Nucleus accumbens (tissue), 56 donors: ENCODE results near the gene SAMD3.
"Not testable (repeated sequence)": the region's sequence is repeated elsewhere in the genome, so short reads cannot be mapped to it uniquely, and the experiment has no call there.

Experiments
- DNase-seq, 56 donors: peaks; one replicate each; lab custom pipeline; 2025; lab: John Stamatoyannopoulos, UW

The SAMD3 gene

GRCh38 chr6:130212215-130212874, 10.4 kb downstream of the SAMD3 start:
- no peak for DNase-seq

- DNase-seq, result no peak
Observed at GRCh38 chr6:130211691-130212090, 11.1 kb downstream of the SAMD3 start.

DNA sequence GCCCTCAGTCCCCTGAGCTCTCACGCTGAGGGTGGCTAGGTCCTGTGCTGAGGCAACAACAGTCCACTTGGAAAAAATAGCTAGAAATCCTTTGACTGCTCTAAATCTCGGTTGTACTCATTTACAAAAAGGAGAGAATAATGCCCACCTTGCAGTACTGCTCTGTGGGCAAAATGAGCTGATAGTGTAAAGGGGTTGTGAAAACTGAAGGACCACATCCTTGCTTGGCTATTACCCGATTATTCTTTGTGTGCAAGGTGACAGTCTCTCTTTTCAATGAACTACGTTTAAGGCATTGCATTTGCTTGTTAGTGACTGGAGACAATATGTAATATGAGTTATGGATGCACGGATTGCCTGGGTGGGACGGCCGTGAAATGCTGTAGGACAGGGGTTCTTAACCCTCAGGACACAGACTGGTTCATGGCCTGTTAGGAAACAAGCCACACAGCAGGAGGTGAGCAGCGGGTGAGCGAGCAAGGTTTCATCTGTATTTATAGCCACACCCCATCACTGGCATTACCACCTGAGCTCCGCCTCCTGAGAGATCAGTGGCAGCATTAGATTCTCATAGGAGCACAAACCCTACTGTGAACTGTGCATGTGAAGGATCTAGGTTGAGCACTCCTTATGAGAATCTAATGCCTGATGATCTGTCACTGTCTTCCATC, 14.6 kb downstream of the SAMD3 start:
- DNase-seq, result no peak

- no peak for DNase-seq
Observed at GRCh38 chr6:130206479-130206878, 16.3 kb downstream of the SAMD3 start.

- no peak for DNase-seq
Observed at GRCh38 chr6:130204322-130204721, 18.4 kb downstream of the SAMD3 start.

- no peak for DNase-seq
Observed at GRCh38 chr6:130203370-130203769, 19.4 kb downstream of the SAMD3 start.

- DNase-seq, result no peak
Observed at GRCh38 chr6:130202782-130203181, 20.0 kb downstream of the SAMD3 start.

DNA sequence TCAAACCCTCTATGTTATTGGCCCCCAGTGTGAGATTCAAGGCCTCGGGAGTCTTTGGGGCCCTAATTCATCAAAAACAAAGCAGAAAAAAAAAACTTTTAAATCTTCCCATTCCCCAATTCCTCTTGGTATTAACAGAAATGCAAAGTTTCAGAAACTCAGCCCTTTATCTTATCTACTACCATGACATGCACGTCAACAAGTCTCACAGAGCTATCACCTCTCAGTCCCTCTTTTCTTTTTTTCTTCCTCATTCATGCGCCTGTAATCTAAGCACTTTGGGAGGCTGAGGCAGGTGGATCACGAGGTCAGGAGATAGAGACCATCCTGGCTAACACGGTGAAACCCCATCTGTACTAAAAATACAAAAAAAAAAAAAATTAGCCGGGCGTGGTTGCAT, 22.7 kb downstream of the SAMD3 start:
- DNase-seq, result no peak

- no peak for DNase-seq
Observed at GRCh38 chr6:130198483-130199035, 24.2 kb downstream of the SAMD3 start.

DNA sequence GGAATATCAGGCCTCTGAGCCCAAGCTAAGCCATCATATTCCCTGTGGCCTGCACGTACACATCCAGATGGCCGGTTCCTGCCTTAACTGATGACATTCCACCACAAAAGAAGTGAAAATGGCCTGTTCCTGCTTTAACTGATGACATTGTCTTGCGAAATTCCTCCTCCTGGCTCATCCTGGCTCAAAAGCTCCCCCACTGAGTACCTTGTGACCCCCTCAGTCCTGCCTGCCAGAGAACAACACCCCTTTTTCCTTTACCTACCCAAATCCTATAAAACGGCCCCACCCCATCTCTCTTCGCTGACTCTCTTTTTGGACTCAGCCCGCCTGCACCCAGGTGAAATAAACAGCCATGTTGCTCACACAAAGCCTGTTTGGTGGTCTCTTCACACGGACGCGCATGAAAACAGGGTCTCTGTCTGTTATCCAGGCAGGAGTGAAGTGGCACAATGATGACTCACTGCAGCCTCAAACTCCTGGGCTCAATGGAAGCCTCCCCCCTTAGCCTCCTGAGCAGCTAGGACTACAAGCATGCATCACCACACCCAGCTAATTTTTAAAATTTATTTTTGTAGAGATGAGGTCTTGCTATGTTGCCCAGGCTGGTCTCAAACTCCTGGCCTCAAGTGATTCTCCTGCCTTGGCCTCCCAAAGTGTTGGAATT, 24.8 kb downstream of the SAMD3 start:
- DNase-seq, result not testable (repeated sequence)

DNA sequence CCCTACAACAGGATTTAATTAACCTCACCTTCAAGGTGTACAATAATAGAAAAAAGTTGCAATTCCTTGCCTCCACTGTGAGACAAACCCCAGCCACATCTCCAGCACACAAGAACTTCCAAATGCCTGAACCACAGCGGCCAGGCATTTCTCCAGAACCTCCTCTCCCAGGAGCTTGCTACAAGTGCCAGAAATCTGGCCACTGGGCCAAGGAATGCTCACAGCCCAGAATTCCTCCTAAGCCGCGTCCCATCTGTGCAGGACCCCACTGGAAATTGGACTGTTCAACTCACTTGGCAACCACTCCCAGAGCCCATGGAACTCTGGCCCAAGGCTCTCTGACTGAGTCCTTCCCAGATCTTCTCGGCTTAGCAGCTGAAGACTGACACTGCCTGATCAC, 28.3 kb downstream of the SAMD3 start:
- DNase-seq, result not testable (repeated sequence)

- no peak for DNase-seq
Observed at GRCh38 chr6:130190701-130191690, 31.8 kb downstream of the SAMD3 start.

DNA sequence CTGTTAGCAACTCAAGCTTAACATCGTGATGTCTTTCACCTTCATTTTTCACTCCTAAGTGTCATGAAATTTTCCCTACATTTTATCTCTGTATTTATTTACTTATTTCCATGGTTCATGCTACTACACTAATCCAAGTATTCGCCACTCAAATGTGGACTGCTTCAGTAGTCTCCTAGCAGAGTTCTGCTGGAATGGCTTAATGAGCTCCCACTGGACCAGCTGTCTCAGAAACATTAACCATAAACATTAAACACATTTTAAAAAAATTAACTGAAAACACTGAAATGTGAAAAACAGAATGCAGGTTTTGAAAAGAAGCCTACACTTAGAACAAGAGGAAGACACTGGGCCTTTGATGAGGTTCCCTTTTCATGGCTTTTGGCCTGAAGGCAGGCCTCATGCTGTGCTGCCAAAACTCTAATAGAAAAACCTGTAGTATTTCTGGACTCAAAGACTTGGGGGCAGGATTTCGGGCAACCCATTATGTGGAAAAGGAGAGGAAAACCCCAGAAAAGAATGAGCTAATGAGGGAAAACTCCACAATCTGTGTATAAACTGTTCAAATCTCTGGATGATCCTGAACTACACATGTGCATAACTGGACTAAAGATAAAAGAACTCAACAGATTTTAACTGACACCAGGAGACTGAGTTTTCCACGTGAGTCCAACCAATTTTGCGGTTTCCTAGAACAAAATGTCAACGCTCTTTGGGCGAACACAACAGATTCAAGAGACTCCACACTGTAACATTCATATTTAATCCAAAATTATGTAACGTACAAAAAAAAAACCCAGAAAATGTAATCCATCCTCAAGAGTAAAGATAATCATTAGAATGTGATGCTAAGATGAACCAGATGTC, 33.0 kb downstream of the SAMD3 start:
- DNase-seq, result no peak

DNA sequence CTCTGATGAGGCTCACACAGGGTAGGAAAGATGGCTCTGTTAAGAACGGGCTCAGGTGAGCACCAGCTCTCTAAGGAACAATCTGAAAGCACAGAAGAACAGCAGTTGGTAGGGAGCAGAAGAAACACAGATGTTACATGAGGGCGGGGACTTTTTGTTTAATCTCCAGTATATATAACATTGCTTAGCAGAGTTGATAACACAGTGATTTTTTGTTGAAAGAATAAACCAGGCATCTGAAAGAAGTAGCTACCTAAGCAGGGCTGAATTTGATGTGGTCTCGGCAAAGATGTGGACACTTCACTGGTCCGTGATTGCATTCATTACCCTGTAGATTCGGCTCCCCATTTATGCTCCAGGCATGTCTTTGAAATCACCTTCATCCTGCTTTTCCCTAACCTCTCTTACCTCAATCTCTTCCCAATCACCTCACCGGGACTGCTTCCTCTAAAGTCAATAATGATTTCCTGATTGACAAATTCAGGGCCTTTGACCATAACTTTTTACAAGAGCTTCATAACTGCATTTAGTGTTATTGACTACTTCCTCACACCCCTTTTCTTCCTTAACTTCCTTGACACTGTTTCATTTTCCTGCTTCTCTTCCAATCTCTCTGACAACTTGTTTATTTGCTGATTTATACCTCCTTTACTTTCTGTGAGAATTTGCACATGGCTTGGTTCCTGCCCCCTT, 34.4 kb downstream of the SAMD3 start:
- no peak for DNase-seq

- no peak for DNase-seq
Observed at GRCh38 chr6:130187335-130188206, 35.2 kb downstream of the SAMD3 start.

- DNase-seq, result no peak
Observed at GRCh38 chr6:130185658-130186057, 37.1 kb downstream of the SAMD3 start.
